Ovary (tissue), 10 donors: ENCODE measurements around the gene NCOA3. TPM values are rescaled to one million over a fixed set of nuclear protein-coding genes. Genes with fewer than 3 reads are reported as not detected.

Experiments used
- DNase-seq, 5 donors: peaks; one replicate each; pipeline ENCODE4 v3.0.0-alpha.2; 2019 to 2020
- H3K27ac ChIP-seq, 2 donors: fragments of 200-600 bp; one replicate each; pipeline versions ENCODE4 v1.5.1 to v1.8.0; 2019 to 2022
- H3K27me3 ChIP-seq: fragments of 200-600 bp; one replicate; pipeline ENCODE4 v1.8.0; 2022
- H3K36me3 ChIP-seq: fragments of 200-600 bp; sonication (generic); one replicate; pipeline ENCODE4 v1.5.1; 2019
- H3K4me1 ChIP-seq: one replicate; pipeline ENCODE4 v1.8.1; 2013; ENCODE audit warnings: mild to moderate bottlenecking, moderate library complexity; ENCODE audit not compliant: insufficient read depth
- H3K4me3 ChIP-seq: fragments of 200-600 bp; sonication (generic); one replicate; pipeline ENCODE4 v1.5.1; 2017
- H3K9me3 ChIP-seq, 2 donors: fragments of 200-600 bp in 1 of 2; sonication (generic) in 1 of 2; one replicate each; pipeline versions ENCODE4 v1.5.1 to v1.8.1; 2013 to 2019; ENCODE audit warnings: mild to moderate bottlenecking in 1 of 2, moderate library complexity in 1 of 2
- EP300 ChIP-seq: sonication (generic); formaldehyde crosslinking; IDR thresholded peaks from one replicate; pipeline ENCODE4 v1.6.1; 2017; ENCODE audit warnings: antibody characterized with exemption
- POLR2A ChIP-seq: fragments of 450-650 bp; IDR thresholded peaks from one replicate; pipeline ENCODE4 v1.6.1; 2017; ENCODE audit warnings: antibody characterized with exemption, mild to moderate bottlenecking, moderate library complexity
- WGBS, 3 donors: extraction: QIAGEN DNeasy Blood & Tissue Kit in 1 of 3; methylation state at CpG; one replicate each; pipeline versions ENCODE4 v1.1.5 to v1.1.7; 2013 to 2017; 5-methylcytosine and 5-hydroxymethylcytosine counted together
- intact Hi-C, 4 donors: fragments of 100-400 bp; cut with DNase I; formaldehyde crosslinking; loops; one replicate each; pipeline versions ENCODE4 v1.11.0 to v1.15.1; 2022 to 2023
- long read RNA-seq, 3 donors: library from polyadenylated mRNA in 2 of 3; unstranded in 2 of 3; transcript quantifications; one replicate each; pipeline ENCODE4 v2.0.0 and lab custom pipeline, GENCODE V29; 2021 to 2026
- polyA plus RNA-seq, 2 donors: library from polyadenylated mRNA; stranded (reverse); fragments of 200-250 nt in 1 of 2; fragments of 350-450 nt in 1 of 2; fragmentation: Illumina TruSeq in 1 of 2; extraction: RNeasy Lipid Tissue Mini Kit (QIAGEN cat#74804) in 1 of 2; gene quantifications; one replicate each; pipeline ENCODE4 v1.2.3, GENCODE V29; 2013 to 2014
- total RNA-seq, 7 donors: library from RNA; depleted of rRNA in 2 of 7; stranded (reverse); fragments of >200 nt in 2 of 7; fragmentation: NEBNext Ultra II Directional in 3 of 7; extraction: Animal tissue kit (Norgen Biotek cat#: 25700) in 3 of 7; gene quantifications; one replicate each; pipeline versions ENCODE4 v1.1.0 to v1.2.4, GENCODE V29; 2016 to 2023
- TF ChIP-seq, protein P1 (sequence below), 3 donors: fragments of 450-650 bp in 2 of 3; fragments of 200-600 bp in 1 of 3; IDR thresholded peaks; one replicate each; pipeline versions ENCODE4 v1.5.1 to v1.8.0; 2016 to 2022; ENCODE audit warnings: antibody characterized with exemption in 3 of 3, mild to moderate bottlenecking in 1 of 3
- donor health status: DM: no; HTN: no; CAD: no; lungs with moderate emphysema.
- donor health status: DM: no; HTN: no; CAD: no.
- donor health status: Bipolar disorder and iron deficiency.
- donor health status: DM: yes; HTN: yes; CAD: no.
- donor health status: DM: no; HTN: no; CAD: no.
- donor health status: DM: yes; HTN: yes; CAD: no.

Gene NCOA3
- total RNA-seq (10 to 100 TPM; 19.9 to 32.4 (median 26.5) TPM), polyA plus RNA-seq (10 to 100 TPM in 1 of 2 donors, 1 to 10 TPM in 1; 8.2 to 21.3 TPM)
- long read RNA-seq, donor 1, partial matches to known transcripts = 6 of 9 reads
- long read RNA-seq, donor 1, other reads (novel, unspliced or antisense) = 3 of 9 reads
- long read RNA-seq, donor 2, partial matches to known transcripts = 33 of 33 reads
- long read RNA-seq, donor 2, other reads (novel, unspliced or antisense) = 0 of 33 reads
- long read RNA-seq, donor 3, partial matches to known transcripts = 4 of 8 reads
- long read RNA-seq, donor 3, other reads (novel, unspliced or antisense) = 4 of 8 reads

DNA sequence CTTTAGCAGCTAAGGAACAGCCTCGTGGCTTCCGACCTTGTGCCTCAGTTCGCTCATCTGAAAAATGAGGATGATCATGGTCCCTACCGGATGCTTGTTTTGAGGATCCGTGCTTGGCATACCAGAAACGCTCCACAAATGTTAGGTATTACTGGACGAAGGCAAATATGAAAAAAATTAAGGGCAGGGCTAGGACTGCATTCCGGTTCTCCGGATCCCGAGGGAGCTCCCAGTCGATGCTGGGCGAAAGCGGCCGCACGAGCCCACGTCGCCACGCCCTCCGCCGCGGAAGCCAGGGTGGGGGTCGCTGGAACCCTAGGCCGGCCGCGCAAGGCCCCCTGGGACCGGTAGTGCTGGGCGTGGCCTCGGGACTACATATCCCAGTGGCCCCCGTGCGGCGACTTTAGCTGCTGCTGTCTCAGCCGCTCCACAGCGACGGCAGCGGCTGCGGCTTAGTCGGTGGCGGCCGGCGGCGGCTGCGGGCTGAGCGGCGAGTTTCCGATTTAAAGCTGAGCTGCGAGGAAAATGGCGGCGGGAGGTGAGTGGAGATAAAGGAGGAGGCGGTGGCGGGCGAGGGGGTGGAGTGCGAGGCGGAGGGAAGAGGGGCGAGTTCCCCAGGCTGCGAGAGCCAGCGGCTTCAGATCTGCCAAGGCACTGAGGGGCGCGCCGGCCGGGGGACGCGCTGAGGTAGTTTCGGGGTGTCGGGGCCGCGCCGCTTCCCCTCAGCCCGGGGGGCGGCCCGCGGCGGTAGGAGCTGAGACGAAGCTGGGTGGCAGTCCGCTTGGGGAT is at the start of gene NCOA3:
NCOA3 (plus strand) TSS at position 406 of the 789 bp plus-strand sequence. CDS start 120,361 bp downstream, outside the sequence.
- Histone ChIP-seq H3K27ac (peak within 1 kb of the TSS; percentile 78 to 85), H3K4me1 (peaks cover 2% of the 10 kb centered on the region), H3K27me3 (no peaks in the 10 kb centered on the region), H3K36me3 (no peaks in the 10 kb centered on the region), H3K9me3 (no peaks in the 10 kb centered on the region), H3K4me3 (peak within 1 kb of the TSS; percentile 99)
- intact Hi-C loops = loop anchor here in 2 of 4 donors (5.0 to 10.0 kb wide), 2 partner anchors 71 to 73 kb away; no protein-coding TSS in a partner anchor
- DNase-seq = peak; percentile 90 to 95 (median 94)
- 0 to 1% (median 1%) methylated on average over 67 to 74 of the region's 74 CpGs for whole genome bisulfite sequencing, 3 donors
- TF ChIP-seq EP300 (no peak), POLR2A (peak; percentile 91)
- TF ChIP-seq, protein P1, sequence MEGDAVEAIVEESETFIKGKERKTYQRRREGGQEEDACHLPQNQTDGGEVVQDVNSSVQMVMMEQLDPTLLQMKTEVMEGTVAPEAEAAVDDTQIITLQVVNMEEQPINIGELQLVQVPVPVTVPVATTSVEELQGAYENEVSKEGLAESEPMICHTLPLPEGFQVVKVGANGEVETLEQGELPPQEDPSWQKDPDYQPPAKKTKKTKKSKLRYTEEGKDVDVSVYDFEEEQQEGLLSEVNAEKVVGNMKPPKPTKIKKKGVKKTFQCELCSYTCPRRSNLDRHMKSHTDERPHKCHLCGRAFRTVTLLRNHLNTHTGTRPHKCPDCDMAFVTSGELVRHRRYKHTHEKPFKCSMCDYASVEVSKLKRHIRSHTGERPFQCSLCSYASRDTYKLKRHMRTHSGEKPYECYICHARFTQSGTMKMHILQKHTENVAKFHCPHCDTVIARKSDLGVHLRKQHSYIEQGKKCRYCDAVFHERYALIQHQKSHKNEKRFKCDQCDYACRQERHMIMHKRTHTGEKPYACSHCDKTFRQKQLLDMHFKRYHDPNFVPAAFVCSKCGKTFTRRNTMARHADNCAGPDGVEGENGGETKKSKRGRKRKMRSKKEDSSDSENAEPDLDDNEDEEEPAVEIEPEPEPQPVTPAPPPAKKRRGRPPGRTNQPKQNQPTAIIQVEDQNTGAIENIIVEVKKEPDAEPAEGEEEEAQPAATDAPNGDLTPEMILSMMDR (IDR thresholded peaks at IDR 0.05) = peak; percentile 57 to 80 (median 80)

DNA sequence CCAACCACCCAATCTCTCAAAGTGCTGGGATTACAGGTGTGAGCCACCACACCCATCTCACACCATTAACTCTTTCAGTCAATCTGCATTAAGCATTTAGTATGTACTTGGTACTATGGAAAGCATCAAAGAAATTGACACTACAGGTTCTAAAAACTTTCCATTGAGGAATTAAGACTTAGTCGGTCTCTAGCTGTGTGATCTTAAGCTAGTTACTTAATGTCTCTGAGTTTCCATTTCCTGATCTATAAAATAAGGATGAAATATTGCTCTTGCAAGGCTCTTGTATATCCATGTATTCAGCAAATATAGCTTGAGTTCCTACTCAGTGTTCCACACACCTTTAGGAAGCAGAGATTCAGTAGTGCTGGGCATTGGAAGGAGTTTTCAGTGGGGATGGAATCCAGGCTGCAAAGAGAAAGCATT is 48.9 kb upstream of the NCOA3 start:
- H3K27me3 ChIP-seq = no peaks in the 10 kb centered on the region
- WGBS, 3 donors = 91 to 96% (median 93%) methylated on average over 1 of the region's 1 CpG
- H3K36me3 ChIP-seq = no peaks in the 10 kb centered on the region
- H3K27ac ChIP-seq = no peak overlapping the region
- intact Hi-C loops = no loop called here
- no peak for DNase-seq
- no peak overlapping the region for H3K4me3 ChIP-seq
- no peaks in the 10 kb centered on the region for H3K9me3 ChIP-seq
- TF ChIP-seq EP300 (no peak), POLR2A (no peak)
- TF ChIP-seq, protein P1 (IDR thresholded peaks at IDR 0.05) = no peak
- no peaks in the 10 kb centered on the region for H3K4me1 ChIP-seq

DNA sequence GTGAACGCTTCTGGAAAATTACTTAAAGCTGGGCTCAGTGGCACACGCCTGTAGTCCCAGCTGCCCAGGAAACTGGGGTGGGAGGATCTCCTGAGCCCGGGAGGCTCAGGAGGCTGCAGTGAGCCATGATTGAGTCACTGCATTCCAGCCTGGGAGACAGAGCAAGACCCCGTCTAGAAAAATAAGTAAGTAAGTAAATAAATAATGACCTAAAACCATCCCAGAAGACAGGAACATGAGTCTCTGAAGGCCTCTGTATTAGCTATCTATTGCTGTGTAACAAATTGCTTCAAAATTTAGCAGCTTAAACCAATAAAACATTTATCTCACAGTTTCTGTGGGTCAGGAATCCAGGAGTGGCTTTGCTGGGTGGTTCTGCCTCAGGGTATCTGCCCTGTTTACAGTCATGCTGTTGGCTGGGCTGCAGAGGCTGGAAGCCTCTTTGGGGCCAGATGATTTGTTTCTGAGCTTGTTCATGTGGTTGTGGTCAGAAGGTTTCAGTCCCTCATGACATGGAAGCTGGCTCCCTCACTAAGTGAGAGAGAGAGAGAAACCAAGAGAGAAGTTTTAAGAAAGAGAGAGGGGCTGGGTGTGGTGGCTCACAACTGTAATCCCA is 48.4 kb upstream of the NCOA3 start:
- no peak overlapping the region for H3K4me3 ChIP-seq
- 46 to 51% (median 49%) methylated on average over 4 of the region's 4 CpGs for WGBS, 3 donors
- H3K27me3 ChIP-seq = no peaks in the 10 kb centered on the region
- no peak for TF ChIP-seq EP300
- no peak for TF ChIP-seq POLR2A
- TF ChIP-seq, protein P1 (IDR thresholded peaks at IDR 0.05) = no peak
- no peaks in the 10 kb centered on the region for H3K4me1 ChIP-seq
- no peaks in the 10 kb centered on the region for H3K36me3 ChIP-seq
- intact Hi-C loops = no loop called here
- H3K27ac ChIP-seq = no peak overlapping the region
- H3K9me3 ChIP-seq = no peaks in the 10 kb centered on the region
- no peak for DNase-seq

DNA sequence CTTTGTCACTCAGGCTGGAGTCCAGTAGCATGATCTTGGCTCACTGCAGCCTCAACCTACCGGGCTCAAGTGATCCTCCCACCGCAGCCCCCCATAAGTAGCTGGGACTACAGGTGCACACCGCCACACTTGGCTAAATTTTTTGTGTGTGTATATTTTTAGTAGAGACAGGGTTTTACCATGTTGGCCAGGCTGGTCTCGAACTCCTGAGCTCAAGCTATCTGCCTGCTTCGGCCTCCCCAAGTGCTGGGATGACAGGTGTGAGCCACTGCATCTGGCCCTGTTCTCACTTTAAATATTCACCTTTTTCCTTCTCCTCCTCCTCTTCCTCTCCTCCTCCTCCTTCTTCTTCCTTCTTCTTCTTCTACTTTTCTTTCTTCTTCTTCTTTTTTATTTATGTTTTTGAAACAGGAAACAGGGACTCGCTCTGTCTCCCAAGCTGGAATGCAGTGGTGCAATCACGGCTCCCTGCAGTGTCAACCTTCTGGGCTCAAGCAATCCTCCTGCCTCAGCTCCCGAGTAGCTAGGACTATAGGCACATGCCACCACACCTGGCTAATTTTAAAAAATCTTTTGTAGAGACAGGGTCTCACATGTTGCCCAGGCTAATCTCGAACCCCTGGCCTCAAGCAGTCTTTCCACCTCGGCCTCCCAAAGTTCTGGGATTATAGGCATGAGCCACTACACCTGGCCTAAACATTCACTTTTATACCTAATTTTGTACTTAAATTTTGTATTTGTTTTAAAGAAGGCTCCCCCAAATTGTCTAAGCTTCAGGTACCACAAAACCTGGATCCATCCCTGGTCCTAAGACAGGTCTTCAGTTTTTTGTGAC is 47.2 kb upstream of the NCOA3 start:
- Histone ChIP-seq H3K4me3 (no peak overlapping the region), H3K27ac (no peak overlapping the region), H3K9me3 (no peaks in the 10 kb centered on the region), H3K36me3 (no peaks in the 10 kb centered on the region), H3K27me3 (no peaks in the 10 kb centered on the region), H3K4me1 (no peaks in the 10 kb centered on the region)
- TF ChIP-seq POLR2A (no peak), EP300 (no peak)
- TF ChIP-seq, protein P1 (IDR thresholded peaks at IDR 0.05) = no peak
- DNase-seq = no peak
- 88 to 91% (median 89%) methylated on average over 10 of the region's 10 CpGs for WGBS, 3 donors
- intact Hi-C loops = no loop called here
